ENCODE results near the gene GALNT6.

DNA sequence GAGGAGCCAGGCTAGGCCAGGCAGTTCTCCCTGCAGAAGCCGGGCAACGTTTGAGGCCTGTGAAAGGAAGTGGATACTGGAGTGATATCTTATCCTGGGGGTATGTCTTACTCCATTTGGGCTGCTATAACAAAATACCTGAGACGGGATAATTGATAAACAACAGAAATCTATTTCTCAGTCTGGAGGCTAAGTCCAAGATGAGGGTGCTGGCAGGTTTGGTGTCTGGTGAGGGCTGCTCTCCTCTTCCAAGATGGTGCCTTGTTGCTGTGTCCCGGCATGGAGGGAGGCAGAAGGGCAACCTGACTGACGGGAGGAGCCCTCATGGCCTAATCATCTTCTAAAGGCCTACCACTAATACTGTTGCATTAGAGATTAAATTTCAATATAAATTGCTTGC lies 15.7 kb upstream of the GALNT6 start:
- TF ChIP-seq CTCF (conservative IDR thresholded peaks at IDR 0.05 in 1 of 2, IDR thresholded peaks at IDR 0.05 in 1 of 2; ENCODE audit: extremely low read depth in 1 of 2, insufficient read depth in 1 of 2, low read depth in 1 of 2, low read length in 2 of 2) (no peak), EZH2 (IDR thresholded peaks at IDR 0.05; ENCODE audit: borderline replicate concordance, low read length) (no peak)

Measured in mammary epithelial cell (primary cell).